ENCODE data around the gene CFAP92.

The CFAP92 gene

GRCh38 chr3:128906031-128906803 lies 87.7 kb downstream of the CFAP92 start:
- H3K4me1 ChIP-seq (ENCODE audit: control insufficient read depth, insufficient read depth, low read length) = no peaks in the 10 kb centered on the region
- TF ChIP-seq ZNF37A (tag by site-specific recombination; IDR thresholded peaks at IDR 0.05) = no peak
- TF ChIP-seq ZNF48 (tag by site-specific recombination; IDR thresholded peaks at IDR 0.05) = no peak
- TF ChIP-seq ZNF266 (tag by site-specific recombination; IDR thresholded peaks at IDR 0.05; ENCODE audit: low read depth) = no peak
- TF ChIP-seq, protein P1, sequence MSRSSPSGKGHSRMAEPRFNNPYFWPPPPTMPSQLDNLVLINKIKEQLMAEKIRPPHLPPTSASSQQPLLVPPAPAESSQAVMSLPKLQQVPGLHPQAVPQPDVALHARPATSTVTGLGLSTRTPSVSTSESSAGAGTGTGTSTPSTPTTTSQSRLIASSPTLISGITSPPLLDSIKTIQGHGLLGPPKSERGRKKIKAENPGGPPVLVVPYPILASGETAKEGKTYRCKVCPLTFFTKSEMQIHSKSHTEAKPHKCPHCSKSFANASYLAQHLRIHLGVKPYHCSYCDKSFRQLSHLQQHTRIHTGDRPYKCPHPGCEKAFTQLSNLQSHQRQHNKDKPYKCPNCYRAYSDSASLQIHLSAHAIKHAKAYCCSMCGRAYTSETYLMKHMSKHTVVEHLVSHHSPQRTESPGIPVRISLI (tag by site-specific recombination; IDR thresholded peaks at IDR 0.05) = no peak
- TF ChIP-seq ZNF169 (tag by site-specific recombination; IDR thresholded peaks at IDR 0.05) = no peak
- no peaks in the 10 kb centered on the region for H3K9me3 ChIP-seq (ENCODE audit: control insufficient read depth, insufficient read depth, low read depth, low read length)
- peaks cover 6 to 100% of the 10 kb centered on the region in 2 experiments; a peak in 2 of 3 replicates for H3K36me3 ChIP-seq (ENCODE audit: control insufficient read depth in 2 of 2, insufficient read depth in 1 of 2, low read length in 2 of 2)
- H3K4me3 ChIP-seq (ENCODE audit: low read depth, low read length) = no peak overlapping the region
- ChIA-PET POLR2A (no interaction called here), CTCF (no interaction called here)
- H3K27ac ChIP-seq (ENCODE audit: extremely low read depth, low read depth, low read length) = no peak overlapping the region

DNA sequence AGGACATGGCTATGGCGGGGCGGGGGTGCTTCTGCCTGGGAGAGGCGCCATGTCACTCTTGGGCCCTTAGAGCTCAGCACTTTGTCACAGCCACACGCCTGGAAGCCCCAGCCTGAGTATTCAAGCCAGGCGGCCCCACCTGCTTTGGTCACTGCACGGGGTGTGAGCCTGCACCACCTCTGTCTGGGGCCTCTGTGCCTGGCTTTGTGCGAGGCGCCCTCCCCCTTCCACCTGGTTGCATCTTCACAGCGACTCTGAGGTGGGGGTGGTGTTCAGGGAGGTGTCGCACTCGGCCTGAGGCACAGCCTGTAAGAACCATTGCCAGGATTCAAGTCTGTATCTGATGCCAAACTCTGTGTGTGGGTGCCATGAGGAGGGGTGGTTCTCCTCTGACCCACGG lies 90.4 kb downstream of the CFAP92 start:
- H3K9me3 ChIP-seq (ENCODE audit: control insufficient read depth, insufficient read depth, low read depth, low read length) = no peaks in the 10 kb centered on the region
- H3K4me3 ChIP-seq (ENCODE audit: low read depth, low read length) = no peak overlapping the region
- H3K27ac ChIP-seq (ENCODE audit: extremely low read depth, low read depth, low read length) = no peak overlapping the region
- H3K4me1 ChIP-seq (ENCODE audit: control insufficient read depth, insufficient read depth, low read length) = no peaks in the 10 kb centered on the region
- CTCF ChIA-PET = no interaction called here
- POLR2A ChIA-PET = no interaction called here
- peaks cover 10 to 97% of the 10 kb centered on the region in 2 experiments; a peak in 2 of 3 replicates for H3K36me3 ChIP-seq (ENCODE audit: control insufficient read depth in 2 of 2, insufficient read depth in 1 of 2, low read length in 2 of 2)
- TF ChIP-seq CTCF (tag by site-specific recombination; IDR thresholded peaks at IDR 0.05) (no peak), ZNF571 (tag by site-specific recombination; IDR thresholded peaks at IDR 0.05) (no peak), ZSCAN16 (tag by site-specific recombination; IDR thresholded peaks at IDR 0.05) (no peak), ZNF670 (tag by site-specific recombination; IDR thresholded peaks at IDR 0.05; ENCODE audit: low read depth) (no peak), ZNF645 (tag by site-specific recombination; IDR thresholded peaks at IDR 0.05) (no peak), ZNF560 (tag by site-specific recombination; IDR thresholded peaks at IDR 0.05; ENCODE audit: borderline replicate concordance) (no peak), OVOL3 (tag by site-specific recombination; IDR thresholded peaks at IDR 0.05) (no peak), ZNF26 (tag by site-specific recombination; IDR thresholded peaks at IDR 0.05) (no peak), TSHZ1 (tag by site-specific recombination; IDR thresholded peaks at IDR 0.05; ENCODE audit: borderline replicate concordance) (no peak), ZNF302 (tag by site-specific recombination; IDR thresholded peaks at IDR 0.05; ENCODE audit: low read depth) (no peak), ZNF350 (tag by site-specific recombination; IDR thresholded peaks at IDR 0.05) (no peak), ZNF596 (tag by site-specific recombination; IDR thresholded peaks at IDR 0.05) (no peak), ZNF324 (tag by site-specific recombination; IDR thresholded peaks at IDR 0.05) (no peak)
- TF ChIP-seq, protein P2, sequence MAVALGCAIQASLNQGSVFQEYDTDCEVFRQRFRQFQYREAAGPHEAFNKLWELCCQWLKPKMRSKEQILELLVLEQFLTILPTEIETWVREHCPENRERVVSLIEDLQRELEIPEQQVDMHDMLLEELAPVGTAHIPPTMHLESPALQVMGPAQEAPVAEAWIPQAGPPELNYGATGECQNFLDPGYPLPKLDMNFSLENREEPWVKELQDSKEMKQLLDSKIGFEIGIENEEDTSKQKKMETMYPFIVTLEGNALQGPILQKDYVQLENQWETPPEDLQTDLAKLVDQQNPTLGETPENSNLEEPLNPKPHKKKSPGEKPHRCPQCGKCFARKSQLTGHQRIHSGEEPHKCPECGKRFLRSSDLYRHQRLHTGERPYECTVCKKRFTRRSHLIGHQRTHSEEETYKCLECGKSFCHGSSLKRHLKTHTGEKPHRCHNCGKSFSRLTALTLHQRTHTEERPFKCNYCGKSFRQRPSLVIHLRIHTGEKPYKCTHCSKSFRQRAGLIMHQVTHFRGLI (tag by site-specific recombination; IDR thresholded peaks at IDR 0.05) = no peak
- TF ChIP-seq, protein P3, sequence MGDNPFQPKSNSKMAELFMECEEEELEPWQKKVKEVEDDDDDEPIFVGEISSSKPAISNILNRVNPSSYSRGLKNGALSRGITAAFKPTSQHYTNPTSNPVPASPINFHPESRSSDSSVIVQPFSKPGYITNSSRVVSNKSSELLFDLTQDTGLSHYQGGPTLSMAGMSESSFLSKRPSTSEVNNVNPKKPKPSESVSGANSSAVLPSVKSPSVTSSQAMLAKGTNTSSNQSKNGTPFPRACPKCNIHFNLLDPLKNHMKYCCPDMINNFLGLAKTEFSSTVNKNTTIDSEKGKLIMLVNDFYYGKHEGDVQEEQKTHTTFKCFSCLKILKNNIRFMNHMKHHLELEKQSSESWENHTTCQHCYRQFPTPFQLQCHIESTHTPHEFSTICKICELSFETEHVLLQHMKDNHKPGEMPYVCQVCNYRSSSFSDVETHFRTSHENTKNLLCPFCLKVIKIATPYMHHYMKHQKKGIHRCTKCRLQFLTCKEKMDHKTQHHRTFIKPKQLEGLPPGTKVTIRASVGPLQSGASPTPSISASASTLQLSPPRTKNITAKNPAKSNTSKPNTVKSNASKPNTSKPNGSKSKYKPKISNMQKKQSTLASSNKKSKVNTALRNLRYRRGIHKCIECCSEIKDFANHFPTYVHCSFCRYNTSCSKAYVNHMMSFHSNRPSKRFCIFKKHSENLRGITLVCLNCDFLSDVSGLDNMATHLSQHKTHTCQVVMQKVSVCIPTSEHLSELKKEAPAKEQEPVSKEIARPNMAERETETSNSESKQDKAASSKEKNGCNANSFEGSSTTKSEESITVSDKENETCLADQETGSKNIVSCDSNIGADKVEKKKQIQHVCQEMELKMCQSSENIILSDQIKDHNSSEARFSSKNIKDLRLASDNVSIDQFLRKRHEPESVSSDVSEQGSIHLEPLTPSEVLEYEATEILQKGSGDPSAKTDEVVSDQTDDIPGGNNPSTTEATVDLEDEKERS (tag by site-specific recombination; IDR thresholded peaks at IDR 0.05) = no peak
